HEK293T (cell line): ENCODE measurements around the gene NLGN3.

Experiments
- BHLHE40 ChIP-seq: fragments of 450-650 bp; IDR thresholded peaks from 2 replicates; pipeline ENCODE4 v1.6.1; 2016; ENCODE audit warnings: mild to moderate bottlenecking, moderate library complexity, borderline replicate concordance
- ELF4 ChIP-seq: fragments of 450-650 bp; IDR thresholded peaks from 2 replicates; pipeline ENCODE4 v1.6.1; 2017; ENCODE audit warnings: antibody characterized with exemption
- FOXA1 ChIP-seq: fragments of 450-650 bp; IDR thresholded peaks from 2 replicates; pipeline ENCODE4 v1.6.1; 2016; ENCODE audit warnings: mild to moderate bottlenecking
- FOXM1 ChIP-seq: fragments of 450-650 bp; IDR thresholded peaks from 2 replicates; pipeline ENCODE4 v1.6.1; 2017; ENCODE audit warnings: mild to moderate bottlenecking, borderline replicate concordance
- LEF1 ChIP-seq: fragments of 450-650 bp; IDR thresholded peaks from 2 replicates; pipeline ENCODE4 v1.6.1; 2017; ENCODE audit warnings: mild to moderate bottlenecking, borderline replicate concordance
- NFRKB ChIP-seq: fragments of 450-650 bp; IDR thresholded peaks from 2 replicates; pipeline ENCODE4 v1.6.1; 2016; ENCODE audit warnings: mild to moderate bottlenecking, moderate library complexity
- SP1 ChIP-seq: fragments of 450-650 bp; IDR thresholded peaks from 2 replicates; pipeline ENCODE4 v1.6.1; 2017
- TARDBP ChIP-seq: fragments of 450-650 bp; IDR thresholded peaks from 2 replicates; pipeline ENCODE4 v1.6.1; 2016
- ZNF384 ChIP-seq: fragments of 450-650 bp; IDR thresholded peaks from 2 replicates; pipeline ENCODE4 v1.6.1; 2016

- no peak for TF ChIP-seq NFRKB
- TF ChIP-seq ELF4 = no peak
- TF ChIP-seq FOXM1 = no peak
- no peak for TF ChIP-seq ZNF384
- no peak for TF ChIP-seq SP1
- TF ChIP-seq FOXA1 = no peak
- TF ChIP-seq TARDBP = no peak
- TF ChIP-seq LEF1 = no peak
- TF ChIP-seq BHLHE40 = no peak
Observed at GRCh38 chrX:71098951-71099506, 45.6 kb upstream of the NLGN3 start.
